Muscle layer of duodenum (tissue), 2 donors: Measurements from ENCODE around the gene NMRK2.
A peak's percentile ranks its signal among the peaks of the same experiment; 100 is the strongest.

Experiments used
- H3K27ac ChIP-seq: one replicate; pipeline ENCODE4 v1.7.0; 2013; ENCODE audit warnings: mild to moderate bottlenecking, low read length
- H3K27me3 ChIP-seq: one replicate; pipeline ENCODE4 v1.7.0; 2013; ENCODE audit warnings: low read depth, mild to moderate bottlenecking, control low read depth, low read length
- H3K36me3 ChIP-seq, 2 donors: one replicate each; pipeline ENCODE4 v1.7.0; 2013; ENCODE audit warnings: low read length in 2 of 2, control low read depth in 1 of 2, mild to moderate bottlenecking in 1 of 2; ENCODE audit not compliant: insufficient read depth in 2 of 2, control insufficient read depth in 1 of 2
- H3K4me1 ChIP-seq, 2 donors: one replicate each; pipeline ENCODE4 v1.7.0; 2013; ENCODE audit warnings: low read length in 2 of 2, mild to moderate bottlenecking in 2 of 2, control low read depth in 1 of 2, moderate library complexity in 1 of 2; ENCODE audit not compliant: insufficient read depth in 2 of 2, control insufficient read depth in 1 of 2
- H3K4me3 ChIP-seq, 2 donors: one replicate each; pipeline ENCODE4 v1.7.0; 2013; ENCODE audit warnings: low read length in 2 of 2, low read depth in 1 of 2, mild to moderate bottlenecking in 1 of 2
- H3K9me3 ChIP-seq, 2 donors: one replicate each; pipeline ENCODE4 v1.7.0; 2013; ENCODE audit warnings: low read length in 2 of 2, control low read depth in 1 of 2, mild to moderate bottlenecking in 1 of 2; ENCODE audit not compliant: control insufficient read depth in 1 of 2
- donor health status: healthy.

NMRK2 gene

GRCh38 chr19:3907626-3908265 is 25.1 kb upstream of the NMRK2 start:
- H3K9me3 ChIP-seq, result peaks cover 7 to 9% of the 10 kb centered on the region in 2 donors
- H3K4me1 ChIP-seq, result no peaks in the 10 kb centered on the region
- H3K4me3 ChIP-seq, result no peak overlapping the region
- no peaks in the 10 kb centered on the region for H3K36me3 ChIP-seq
- no peak overlapping the region for H3K27ac ChIP-seq
- H3K27me3 ChIP-seq, result no peaks in the 10 kb centered on the region

GRCh38 chr19:3908266-3909054 is 24.4 kb upstream of the NMRK2 start:
- Histone ChIP-seq H3K4me1 (no peaks in the 10 kb centered on the region), H3K36me3 (no peaks in the 10 kb centered on the region), H3K4me3 (no peak overlapping the region), H3K27ac (no peak overlapping the region), H3K27me3 (no peaks in the 10 kb centered on the region), H3K9me3 (peaks cover 7 to 9% of the 10 kb centered on the region in 2 donors)

DNA sequence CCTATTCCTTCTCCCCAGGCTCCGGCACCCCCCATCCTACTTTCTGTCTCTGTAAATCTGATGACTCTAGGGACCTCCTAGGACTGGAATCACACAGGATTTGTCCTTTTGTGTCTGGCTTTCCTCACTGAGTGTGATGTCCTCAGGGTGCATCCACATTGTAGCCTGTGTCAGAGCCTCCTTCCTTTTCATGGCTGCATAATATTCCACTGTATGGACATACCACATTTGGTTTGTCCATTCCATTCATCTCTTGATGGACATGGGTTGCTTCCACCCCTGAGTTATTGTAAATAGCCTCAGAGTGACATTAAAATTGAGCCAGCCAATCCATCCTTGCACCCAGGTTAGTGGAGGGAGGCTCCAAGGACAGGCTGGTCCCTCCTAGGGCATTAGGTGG is 22.8 kb upstream of the NMRK2 start:
- H3K27me3 ChIP-seq, result no peaks in the 10 kb centered on the region
- H3K36me3 ChIP-seq, result no peaks in the 10 kb centered on the region
- no peaks in the 10 kb centered on the region for H3K4me1 ChIP-seq
- no peak overlapping the region for H3K27ac ChIP-seq
- H3K4me3 ChIP-seq, result peak overlapping the region in 1 of 2 donors; percentile 10
- H3K9me3 ChIP-seq, result peaks cover 7 to 9% of the 10 kb centered on the region in 2 donors

DNA sequence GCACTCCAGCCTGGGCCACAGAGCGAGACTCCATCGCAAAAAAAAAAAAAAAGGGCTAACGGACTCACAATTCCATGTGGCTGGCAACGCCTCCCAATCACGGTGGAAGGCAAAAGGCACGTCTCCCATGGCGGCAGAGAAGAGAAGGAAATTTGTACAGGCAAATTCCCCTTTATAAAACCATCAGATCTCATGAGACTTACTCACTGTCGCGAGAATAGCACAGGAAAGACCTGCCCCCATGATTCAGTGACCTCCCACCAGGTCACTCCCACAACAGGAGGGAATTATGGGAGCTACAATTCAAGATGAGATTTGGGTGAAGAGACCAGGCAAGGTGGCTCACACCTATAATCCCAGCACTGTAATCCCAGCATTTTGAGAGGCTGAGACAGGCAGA is 18.7 kb upstream of the NMRK2 start:
- Histone ChIP-seq H3K9me3 (peaks cover 7 to 11% of the 10 kb centered on the region in 2 donors), H3K4me3 (no peak overlapping the region), H3K27me3 (no peaks in the 10 kb centered on the region), H3K27ac (no peak overlapping the region), H3K4me1 (no peaks in the 10 kb centered on the region), H3K36me3 (no peaks in the 10 kb centered on the region)

- Histone ChIP-seq H3K27ac (no peak overlapping the region), H3K4me3 (no peak overlapping the region), H3K27me3 (no peaks in the 10 kb centered on the region), H3K4me1 (no peaks in the 10 kb centered on the region), H3K9me3 (peaks cover 0 to 5% of the 10 kb centered on the region in 2 donors), H3K36me3 (no peaks in the 10 kb centered on the region)
Measured at GRCh38 chr19:3916033-3916432, 16.8 kb upstream of the NMRK2 start.

GRCh38 chr19:3919793-3920192 is 13.1 kb upstream of the NMRK2 start:
- Histone ChIP-seq H3K27me3 (no peaks in the 10 kb centered on the region), H3K4me3 (no peak overlapping the region), H3K4me1 (no peaks in the 10 kb centered on the region), H3K36me3 (no peaks in the 10 kb centered on the region), H3K9me3 (peaks cover 5 to 18% of the 10 kb centered on the region in 2 donors), H3K27ac (no peak overlapping the region)

GRCh38 chr19:3923096-3923758 is 9.6 kb upstream of the NMRK2 start:
- peaks cover 5 to 16% of the 10 kb centered on the region in 2 donors for H3K9me3 ChIP-seq
- H3K4me1 ChIP-seq, result no peaks in the 10 kb centered on the region
- H3K27ac ChIP-seq, result no peak overlapping the region
- no peak overlapping the region for H3K4me3 ChIP-seq
- no peaks in the 10 kb centered on the region for H3K27me3 ChIP-seq
- no peaks in the 10 kb centered on the region for H3K36me3 ChIP-seq

DNA sequence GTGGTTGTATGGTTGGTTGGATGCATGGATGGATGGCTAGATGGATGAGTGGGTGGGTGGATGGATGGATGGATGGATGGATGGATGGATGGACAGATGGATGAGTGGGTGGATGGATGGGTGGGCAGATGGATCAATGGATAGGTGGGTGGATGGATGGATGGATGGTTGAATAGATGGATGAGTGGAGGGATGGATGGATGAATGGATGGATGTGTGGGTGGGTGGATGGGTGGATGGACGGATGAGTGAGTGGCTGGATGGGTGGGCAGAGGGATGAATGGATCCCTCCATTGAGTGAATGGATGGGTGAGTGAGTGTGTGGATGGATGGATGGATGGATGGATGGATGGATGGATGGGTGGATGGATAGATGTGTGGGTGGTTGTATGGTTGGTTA is 9.0 kb upstream of the NMRK2 start:
- Histone ChIP-seq H3K36me3 (no peaks in the 10 kb centered on the region), H3K27me3 (no peaks in the 10 kb centered on the region), H3K4me3 (no peak overlapping the region), H3K27ac (no peak overlapping the region), H3K9me3 (peaks cover 5 to 16% of the 10 kb centered on the region in 2 donors), H3K4me1 (no peaks in the 10 kb centered on the region)

DNA sequence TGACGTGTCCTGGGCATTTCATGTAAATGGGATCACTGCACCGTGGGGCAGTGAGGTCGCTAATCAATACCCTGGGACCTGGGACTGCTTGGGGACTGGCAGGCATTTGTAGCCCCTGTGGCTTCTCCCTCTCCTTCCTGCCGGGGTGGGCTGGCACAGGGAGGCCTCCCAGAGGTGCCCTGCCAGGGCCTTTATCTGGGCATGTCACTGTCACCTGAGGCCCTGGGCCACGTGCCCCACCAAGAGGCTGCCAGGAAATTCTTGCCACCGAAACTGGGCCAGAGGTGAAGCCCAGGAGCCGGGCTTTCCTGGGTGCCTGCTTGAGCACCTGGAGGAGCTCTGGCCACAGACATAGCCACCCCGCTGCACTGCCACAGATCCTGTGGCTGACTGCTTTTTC is 1.8 kb upstream of the NMRK2 start:
- no peaks in the 10 kb centered on the region for H3K27me3 ChIP-seq
- H3K36me3 ChIP-seq, result no peaks in the 10 kb centered on the region
- H3K9me3 ChIP-seq, result no peaks in the 10 kb centered on the region
- peaks cover 0 to 10% of the 10 kb centered on the region in 2 donors for H3K4me1 ChIP-seq
- no peak overlapping the region for H3K4me3 ChIP-seq
- H3K27ac ChIP-seq, result no peak overlapping the region

DNA sequence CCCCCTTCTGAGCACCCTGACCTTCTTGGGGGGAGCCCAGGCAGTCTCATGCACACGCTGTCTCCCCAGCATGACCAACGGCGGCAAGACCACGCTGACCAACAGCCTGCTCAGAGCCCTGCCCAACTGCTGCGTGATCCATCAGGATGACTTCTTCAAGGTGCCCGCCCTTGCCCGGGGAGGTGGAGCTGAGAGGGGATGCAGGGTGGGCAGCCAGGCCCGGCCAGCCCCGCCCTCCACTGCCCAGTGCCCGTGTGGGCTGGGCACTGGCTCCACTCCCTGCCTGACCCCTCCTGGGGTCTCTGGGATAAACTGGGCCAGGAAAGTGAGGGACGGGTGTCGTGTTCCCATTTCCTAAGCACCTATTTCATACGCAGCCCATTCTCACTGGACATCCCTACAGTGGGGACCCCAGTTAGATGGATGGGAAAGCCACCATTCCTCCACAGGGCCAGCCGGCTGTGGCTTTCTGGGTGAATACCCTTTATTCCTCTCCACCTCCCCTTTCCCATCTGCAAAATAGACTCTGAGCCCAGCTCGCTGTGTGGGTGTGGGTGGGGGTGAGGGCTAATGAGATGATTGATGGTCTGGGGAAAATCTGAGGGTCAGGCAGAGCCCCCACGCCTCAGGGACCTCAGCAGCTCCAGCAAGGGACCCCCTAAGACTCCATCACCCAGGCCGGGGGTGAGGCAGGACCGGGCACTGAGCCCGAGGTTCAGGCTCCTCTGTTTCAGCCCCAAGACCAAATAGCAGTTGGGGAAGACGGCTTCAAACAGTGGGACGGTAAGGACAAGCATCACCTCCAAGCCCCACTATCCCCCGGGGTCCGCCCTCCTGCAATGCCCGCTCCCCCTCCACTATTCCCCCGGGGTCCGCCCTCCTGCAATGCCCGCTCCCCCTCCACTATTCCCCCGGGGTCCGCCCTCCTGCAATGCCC is 3.9 kb downstream of the NMRK2 start:
- peaks cover 0 to 10% of the 10 kb centered on the region in 2 donors for H3K4me1 ChIP-seq
- no peaks in the 10 kb centered on the region for H3K36me3 ChIP-seq
- no peaks in the 10 kb centered on the region for H3K27me3 ChIP-seq
- H3K9me3 ChIP-seq, result no peaks in the 10 kb centered on the region
- H3K4me3 ChIP-seq, result no peak overlapping the region
- H3K27ac ChIP-seq, result no peak overlapping the region
